Neutrophil (primary cell): ENCODE data around the gene SLC24A4.

Experiments
- H3K27ac ChIP-seq: fragments of 200-600 bp; sonication (generic); 2 replicates; pipeline ENCODE4 v1.5.1; 2016; ENCODE audit warnings: mild to moderate bottlenecking, moderate library complexity
- H3K27me3 ChIP-seq: fragments of 200-600 bp; sonication (generic); 2 replicates; pipeline ENCODE4 v1.6.0; 2016; ENCODE audit warnings: mild to moderate bottlenecking
- H3K36me3 ChIP-seq: fragments of 200-600 bp; sonication (generic); 2 replicates; pipeline ENCODE4 v1.5.1; 2017
- H3K4me1 ChIP-seq, 2 experiments: fragments of 200-600 bp in 1 of 2; sonication (generic) in 1 of 2; 1 replicate in 1 of 2; 2 replicates in 1 of 2; pipeline versions ENCODE4 v1.5.1 to v1.6.1; 2013 to 2016; ENCODE audit warnings: low read depth in 1 of 2, low read length in 1 of 2, mild to moderate bottlenecking in 1 of 2, moderate library complexity in 1 of 2; ENCODE audit not compliant: control insufficient read depth in 1 of 2, insufficient read depth in 1 of 2
- H3K4me3 ChIP-seq, 2 experiments: fragments of 200-600 bp in 1 of 2; sonication (generic) in 1 of 2; 1 replicate in 1 of 2; 2 replicates in 1 of 2; pipeline ENCODE4 v1.5.1; 2013 to 2016; ENCODE audit warnings: low read depth in 1 of 2, low read length in 1 of 2, mild to moderate bottlenecking in 1 of 2, moderate library complexity in 1 of 2
- H3K9me3 ChIP-seq: fragments of 200-600 bp; sonication (generic); 2 replicates; pipeline ENCODE4 v1.5.1; 2016
- TF ChIP-seq, protein P1 (sequence below): fragments of 200-600 bp; sonication (generic); IDR thresholded peaks from 2 replicates; pipeline ENCODE4 v1.5.1; 2016; ENCODE audit warnings: antibody characterized with exemption

Gene SLC24A4, protein sequence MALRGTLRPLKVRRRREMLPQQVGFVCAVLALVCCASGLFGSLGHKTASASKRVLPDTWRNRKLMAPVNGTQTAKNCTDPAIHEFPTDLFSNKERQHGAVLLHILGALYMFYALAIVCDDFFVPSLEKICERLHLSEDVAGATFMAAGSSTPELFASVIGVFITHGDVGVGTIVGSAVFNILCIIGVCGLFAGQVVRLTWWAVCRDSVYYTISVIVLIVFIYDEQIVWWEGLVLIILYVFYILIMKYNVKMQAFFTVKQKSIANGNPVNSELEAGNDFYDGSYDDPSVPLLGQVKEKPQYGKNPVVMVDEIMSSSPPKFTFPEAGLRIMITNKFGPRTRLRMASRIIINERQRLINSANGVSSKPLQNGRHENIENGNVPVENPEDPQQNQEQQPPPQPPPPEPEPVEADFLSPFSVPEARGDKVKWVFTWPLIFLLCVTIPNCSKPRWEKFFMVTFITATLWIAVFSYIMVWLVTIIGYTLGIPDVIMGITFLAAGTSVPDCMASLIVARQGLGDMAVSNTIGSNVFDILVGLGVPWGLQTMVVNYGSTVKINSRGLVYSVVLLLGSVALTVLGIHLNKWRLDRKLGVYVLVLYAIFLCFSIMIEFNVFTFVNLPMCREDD

DNA sequence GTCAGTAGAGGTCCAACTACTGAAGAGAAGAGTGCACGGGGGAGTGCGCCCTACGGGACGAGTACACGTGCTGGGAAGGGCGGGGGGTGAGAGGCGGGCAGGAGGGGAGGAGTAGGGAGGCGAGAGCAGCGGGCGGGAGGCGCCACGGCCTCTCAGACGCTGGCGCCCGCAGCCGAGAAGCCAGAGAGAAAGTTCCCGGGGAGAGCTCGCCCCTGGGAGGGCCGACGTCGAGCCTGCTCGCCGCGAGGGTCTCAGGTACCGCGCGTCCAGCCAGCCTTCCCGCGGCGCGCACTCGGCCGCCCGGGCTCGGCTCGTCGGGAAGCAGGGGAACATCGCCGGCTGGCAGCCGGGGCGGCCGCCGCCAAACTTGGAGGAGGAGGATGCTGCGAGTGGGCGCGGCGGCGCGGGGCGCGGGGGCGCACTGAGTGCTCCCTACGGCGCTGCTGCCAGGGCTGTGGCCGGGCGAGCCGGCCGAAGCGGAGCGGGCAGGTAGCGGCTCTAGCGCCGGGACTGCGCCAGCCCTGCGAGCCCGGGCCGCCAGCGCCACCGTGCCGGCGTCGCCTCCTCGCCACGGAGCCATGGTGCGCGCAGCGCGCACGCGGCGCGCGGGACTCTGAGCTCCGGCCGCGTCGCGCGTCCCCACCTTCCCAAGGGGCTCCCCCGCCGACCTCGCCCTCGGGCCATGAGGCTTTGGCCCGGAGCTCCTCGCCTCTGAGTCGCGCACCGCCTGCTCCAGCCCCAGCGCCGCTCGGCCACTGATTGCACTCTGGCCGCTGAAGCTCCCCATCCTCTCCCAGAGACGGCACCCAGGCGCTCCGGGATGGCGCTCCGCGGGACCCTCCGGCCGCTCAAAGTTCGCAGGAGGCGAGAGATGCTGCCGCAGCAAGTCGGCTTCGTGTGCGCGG lies at the start of gene SLC24A4:
TSS of gene SLC24A4 (plus strand) at position 155 of the 905 bp plus-strand sequence. CDS start at position 821, 666 bp downstream.
- Histone ChIP-seq H3K27me3 (peaks cover 99% of the 10 kb centered on the region), H3K9me3 (no peaks in the 10 kb centered on the region), H3K4me1 (peaks cover 10 to 21% of the 10 kb centered on the region in 2 experiments), H3K4me3 (peak within 1 kb of the TSS; percentile 47 to 49), H3K36me3 (no peaks in the 10 kb centered on the region), H3K27ac (no peak within 1 kb of the TSS)
- TF ChIP-seq, protein P1, sequence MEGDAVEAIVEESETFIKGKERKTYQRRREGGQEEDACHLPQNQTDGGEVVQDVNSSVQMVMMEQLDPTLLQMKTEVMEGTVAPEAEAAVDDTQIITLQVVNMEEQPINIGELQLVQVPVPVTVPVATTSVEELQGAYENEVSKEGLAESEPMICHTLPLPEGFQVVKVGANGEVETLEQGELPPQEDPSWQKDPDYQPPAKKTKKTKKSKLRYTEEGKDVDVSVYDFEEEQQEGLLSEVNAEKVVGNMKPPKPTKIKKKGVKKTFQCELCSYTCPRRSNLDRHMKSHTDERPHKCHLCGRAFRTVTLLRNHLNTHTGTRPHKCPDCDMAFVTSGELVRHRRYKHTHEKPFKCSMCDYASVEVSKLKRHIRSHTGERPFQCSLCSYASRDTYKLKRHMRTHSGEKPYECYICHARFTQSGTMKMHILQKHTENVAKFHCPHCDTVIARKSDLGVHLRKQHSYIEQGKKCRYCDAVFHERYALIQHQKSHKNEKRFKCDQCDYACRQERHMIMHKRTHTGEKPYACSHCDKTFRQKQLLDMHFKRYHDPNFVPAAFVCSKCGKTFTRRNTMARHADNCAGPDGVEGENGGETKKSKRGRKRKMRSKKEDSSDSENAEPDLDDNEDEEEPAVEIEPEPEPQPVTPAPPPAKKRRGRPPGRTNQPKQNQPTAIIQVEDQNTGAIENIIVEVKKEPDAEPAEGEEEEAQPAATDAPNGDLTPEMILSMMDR = no peak

DNA sequence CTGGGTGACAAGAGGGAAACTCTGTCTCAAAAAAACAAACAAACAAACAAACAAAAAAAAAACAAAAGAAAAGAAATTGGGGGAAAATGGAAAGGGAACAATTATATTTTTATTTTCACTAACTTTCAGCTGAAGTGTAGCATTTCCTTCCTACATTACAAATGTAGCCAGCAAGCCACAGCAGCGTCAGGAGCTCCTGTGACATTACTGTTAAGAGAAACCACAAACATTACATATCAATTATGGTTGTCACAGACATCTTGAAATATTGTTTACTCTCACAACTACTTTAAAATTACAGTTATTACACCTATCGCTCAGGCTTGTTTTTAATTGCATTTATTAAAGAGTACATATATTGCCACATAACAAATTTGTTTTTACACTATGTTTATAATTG lies 49.8 kb upstream of the SLC24A4 start:
- Histone ChIP-seq H3K27me3 (peaks cover 5% of the 10 kb centered on the region), H3K27ac (no peak overlapping the region), H3K4me3 (no peak overlapping the region), H3K36me3 (no peaks in the 10 kb centered on the region), H3K9me3 (no peaks in the 10 kb centered on the region), H3K4me1 (no peaks in the 10 kb centered on the region)
- TF ChIP-seq, protein P1 = no peak

DNA sequence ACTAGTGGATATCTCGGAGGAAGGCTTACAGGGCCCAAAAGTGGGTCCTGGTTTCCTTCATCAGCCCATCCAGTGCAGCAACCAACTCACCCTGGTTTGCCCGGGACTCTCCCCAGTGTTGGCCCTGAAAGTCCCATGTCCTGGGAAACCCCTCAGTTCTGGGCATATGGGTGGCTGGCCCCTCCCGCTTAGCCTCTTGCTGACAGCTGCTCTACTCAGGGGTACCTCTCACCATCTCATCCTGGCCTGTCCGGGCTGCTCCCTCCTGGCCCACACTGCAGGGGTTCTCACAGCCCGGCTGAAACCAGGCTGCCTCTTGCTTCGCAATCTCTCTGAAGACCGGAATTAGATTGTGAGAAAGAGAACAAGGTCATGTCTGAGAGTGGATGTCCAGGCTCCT lies 48.9 kb upstream of the SLC24A4 start:
- Histone ChIP-seq H3K27me3 (peaks cover 5% of the 10 kb centered on the region), H3K4me1 (no peaks in the 10 kb centered on the region), H3K27ac (no peak overlapping the region), H3K36me3 (no peaks in the 10 kb centered on the region), H3K9me3 (no peaks in the 10 kb centered on the region), H3K4me3 (no peak overlapping the region)
- TF ChIP-seq, protein P1 = no peak

DNA sequence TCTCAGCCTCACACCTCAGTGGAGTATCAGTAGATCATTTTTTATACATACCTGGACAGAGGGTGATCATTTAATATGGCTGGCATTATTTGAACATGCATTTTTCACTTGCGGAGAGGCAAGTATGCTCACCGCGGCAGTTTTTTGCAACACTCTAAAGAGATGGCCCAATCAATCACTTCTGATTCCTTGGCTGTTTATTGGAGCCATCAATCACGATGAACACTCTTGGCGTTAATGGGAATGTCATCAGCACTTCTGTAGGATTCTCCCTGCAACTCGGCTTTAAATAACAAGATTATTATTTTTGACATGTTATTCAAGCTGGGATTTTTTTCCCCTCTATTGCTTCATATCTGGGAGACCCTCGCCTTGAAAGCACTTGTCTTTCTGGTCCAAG lies 46.9 kb upstream of the SLC24A4 start:
- TF ChIP-seq, protein P1 = no peak
- Histone ChIP-seq H3K27ac (no peak overlapping the region), H3K4me3 (no peak overlapping the region), H3K27me3 (peaks cover 5% of the 10 kb centered on the region), H3K4me1 (no peaks in the 10 kb centered on the region), H3K9me3 (no peaks in the 10 kb centered on the region), H3K36me3 (no peaks in the 10 kb centered on the region)

DNA sequence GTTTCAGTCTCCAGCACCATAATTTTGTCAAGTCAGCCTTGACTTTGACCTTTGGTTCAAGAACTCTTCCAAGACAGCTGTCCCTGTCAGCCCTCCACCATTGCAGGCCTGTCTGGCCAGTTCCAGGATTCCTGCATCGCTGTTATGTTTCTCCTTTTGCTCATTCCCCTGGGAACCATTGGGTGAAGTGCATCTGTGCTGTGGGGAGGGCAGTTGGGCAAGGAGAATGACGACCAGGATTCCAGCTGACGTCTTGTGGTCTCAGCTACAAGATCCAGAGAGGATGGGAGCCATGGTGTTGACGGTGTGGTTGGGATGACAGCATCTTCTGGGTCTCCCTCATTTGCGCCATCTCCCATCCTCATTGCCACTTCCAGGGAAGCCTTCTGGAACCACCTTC lies 45.9 kb upstream of the SLC24A4 start:
- Histone ChIP-seq H3K27me3 (peaks cover 5% of the 10 kb centered on the region), H3K36me3 (no peaks in the 10 kb centered on the region), H3K4me3 (no peak overlapping the region), H3K4me1 (no peaks in the 10 kb centered on the region), H3K9me3 (no peaks in the 10 kb centered on the region), H3K27ac (no peak overlapping the region)
- TF ChIP-seq, protein P1 = no peak
